ENCODE results near the gene MARK2. TPM values are rescaled to one million over a fixed set of nuclear protein-coding genes. Genes with fewer than 3 reads are reported as not detected.

Gene MARK2
- polyA plus RNA-seq, 1 donor (not counting 4 experiments of a cell fraction or from before 2014, with no cell fraction given): 20.8 TPM

DNA sequence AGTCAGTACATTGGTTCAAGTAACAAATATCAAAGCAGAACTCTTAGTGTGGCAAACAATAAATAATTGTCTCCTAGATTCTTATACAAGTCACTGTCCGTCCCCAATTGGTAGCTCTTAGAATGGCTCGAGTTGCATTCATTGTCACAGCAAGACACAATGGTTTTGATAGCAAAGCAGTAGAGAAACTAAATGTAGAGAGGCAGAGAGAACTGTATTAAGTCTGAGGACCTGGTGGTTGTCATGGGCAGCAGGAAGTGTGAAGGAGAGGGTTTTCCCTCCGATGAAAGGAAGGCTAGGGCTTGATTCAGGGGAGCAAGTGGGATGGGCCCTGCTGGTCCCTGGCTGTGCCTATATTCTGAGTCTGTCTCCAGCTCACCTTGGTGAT, 41.5 kb downstream of the MARK2 start:
- TF ChIP-seq, protein P1, sequence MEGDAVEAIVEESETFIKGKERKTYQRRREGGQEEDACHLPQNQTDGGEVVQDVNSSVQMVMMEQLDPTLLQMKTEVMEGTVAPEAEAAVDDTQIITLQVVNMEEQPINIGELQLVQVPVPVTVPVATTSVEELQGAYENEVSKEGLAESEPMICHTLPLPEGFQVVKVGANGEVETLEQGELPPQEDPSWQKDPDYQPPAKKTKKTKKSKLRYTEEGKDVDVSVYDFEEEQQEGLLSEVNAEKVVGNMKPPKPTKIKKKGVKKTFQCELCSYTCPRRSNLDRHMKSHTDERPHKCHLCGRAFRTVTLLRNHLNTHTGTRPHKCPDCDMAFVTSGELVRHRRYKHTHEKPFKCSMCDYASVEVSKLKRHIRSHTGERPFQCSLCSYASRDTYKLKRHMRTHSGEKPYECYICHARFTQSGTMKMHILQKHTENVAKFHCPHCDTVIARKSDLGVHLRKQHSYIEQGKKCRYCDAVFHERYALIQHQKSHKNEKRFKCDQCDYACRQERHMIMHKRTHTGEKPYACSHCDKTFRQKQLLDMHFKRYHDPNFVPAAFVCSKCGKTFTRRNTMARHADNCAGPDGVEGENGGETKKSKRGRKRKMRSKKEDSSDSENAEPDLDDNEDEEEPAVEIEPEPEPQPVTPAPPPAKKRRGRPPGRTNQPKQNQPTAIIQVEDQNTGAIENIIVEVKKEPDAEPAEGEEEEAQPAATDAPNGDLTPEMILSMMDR (optimal IDR thresholded peaks at IDR 0.05 in 1 of 3, IDR thresholded peaks at IDR 0.05 in 1 of 3, conservative IDR thresholded peaks at IDR 0.05 in 1 of 3; ENCODE audit: extremely low read depth in 1 of 3, insufficient read depth in 2 of 3, low read length in 3 of 3): no peak
- TF ChIP-seq EZH2 (IDR thresholded peaks at IDR 0.05; ENCODE audit: low read length): no peak
- DNase-seq (ENCODE audit: low read depth, low spot score) (no peak), FAIRE-seq (no peak)
- peaks cover 12% of the 10 kb centered on the region for H3K4me1 ChIP-seq (ENCODE audit: control insufficient read depth, extremely low read depth, insufficient read depth, low read length)
- H3K9me3 ChIP-seq (ENCODE audit: control insufficient read depth, low read depth, low read length): no peaks in the 10 kb centered on the region
- no peaks in the 10 kb centered on the region for H3K27me3 ChIP-seq (ENCODE audit: control insufficient read depth, extremely low read depth, insufficient read depth, low read length)
- H3K27ac ChIP-seq (ENCODE audit: control insufficient read depth, insufficient read depth, low read length): no peak overlapping the region
- H4K20me1 ChIP-seq (ENCODE audit: control insufficient read depth, extremely low read depth, insufficient read depth, low read length): peaks cover 9% of the 10 kb centered on the region
- peaks cover 68% of the 10 kb centered on the region for H3K79me2 ChIP-seq (ENCODE audit: control insufficient read depth, insufficient read depth, low read length)
- no peak overlapping the region for H3K9ac ChIP-seq (ENCODE audit: control insufficient read depth, extremely low read depth, insufficient read depth, low read length)
- H2AFZ ChIP-seq (ENCODE audit: control insufficient read depth, low read length): no peak overlapping the region
- peaks cover 5% of the 10 kb centered on the region for H3K9me1 ChIP-seq (ENCODE audit: control insufficient read depth, extremely low read depth, insufficient read depth, low read length)
- dilution Hi-C loops (cut with MboI; ENCODE audit: extremely low pct_ligation_motif_present, low sequenced_read_pairs): no loop called here
- peaks cover 7 to 10% of the 10 kb centered on the region in 2 experiments for H3K36me3 ChIP-seq (ENCODE audit: control insufficient read depth in 2 of 2, extremely low read depth in 1 of 2, insufficient read depth in 2 of 2, low read length in 2 of 2)
- H3K4me2 ChIP-seq (ENCODE audit: control insufficient read depth, extremely low read depth, insufficient read depth, low read depth, low read length): no peak overlapping the region
- H3K4me3 ChIP-seq (ENCODE audit: control insufficient read depth in 2 of 3, extremely low read depth in 1 of 3, insufficient read depth in 2 of 3, low read depth in 1 of 3, low read length in 3 of 3): no peak overlapping the region

DNA sequence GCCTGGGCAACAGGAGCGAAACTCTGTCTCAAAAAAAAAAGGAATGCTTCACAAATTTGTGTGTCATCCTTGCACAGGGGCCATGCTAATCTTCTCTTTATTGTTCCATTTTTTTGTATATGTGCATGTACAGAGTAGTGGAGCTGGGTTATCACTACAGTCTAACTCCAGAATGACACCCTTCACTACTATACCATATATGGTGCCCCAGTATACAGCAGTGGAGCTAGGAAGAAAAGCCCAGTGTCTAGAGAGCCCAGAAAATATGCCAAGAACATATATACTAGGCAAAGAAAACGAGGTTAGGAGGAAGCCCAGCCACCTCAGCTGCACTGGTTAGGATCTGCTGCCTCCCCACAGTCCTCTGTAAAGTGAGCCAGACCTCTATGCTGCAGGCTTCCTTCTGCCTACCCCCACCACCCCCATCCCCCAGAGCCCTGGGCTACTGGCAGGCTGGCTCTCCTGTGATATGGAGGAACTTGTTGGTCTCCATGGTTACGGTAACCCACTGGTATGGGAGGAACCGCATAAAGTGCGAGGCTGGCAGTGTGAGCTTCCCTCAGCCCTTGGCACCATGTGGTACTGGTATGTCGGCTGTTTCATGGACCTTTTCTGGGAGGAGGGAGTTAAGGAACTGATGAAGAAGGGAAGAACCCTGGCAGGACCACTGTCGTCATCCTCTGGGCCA, 43.8 kb downstream of the MARK2 start:
- Histone ChIP-seq H3K9me1 (ENCODE audit: control insufficient read depth, extremely low read depth, insufficient read depth, low read length) (peaks cover 5% of the 10 kb centered on the region), H3K27ac (ENCODE audit: control insufficient read depth, insufficient read depth, low read length) (no peak overlapping the region), H3K9ac (ENCODE audit: control insufficient read depth, extremely low read depth, insufficient read depth, low read length) (no peak overlapping the region), H3K36me3 (ENCODE audit: control insufficient read depth in 2 of 2, extremely low read depth in 1 of 2, insufficient read depth in 2 of 2, low read length in 2 of 2) (peaks cover 4 to 7% of the 10 kb centered on the region in 2 experiments), H2AFZ (ENCODE audit: control insufficient read depth, low read length) (no peak overlapping the region), H3K4me3 (ENCODE audit: control insufficient read depth in 2 of 3, extremely low read depth in 1 of 3, insufficient read depth in 2 of 3, low read depth in 1 of 3, low read length in 3 of 3) (no peak overlapping the region), H3K79me2 (ENCODE audit: control insufficient read depth, insufficient read depth, low read length) (peaks cover 59% of the 10 kb centered on the region), H3K4me2 (ENCODE audit: control insufficient read depth, extremely low read depth, insufficient read depth, low read depth, low read length) (no peak overlapping the region), H3K9me3 (ENCODE audit: control insufficient read depth, low read depth, low read length) (no peaks in the 10 kb centered on the region), H3K4me1 (ENCODE audit: control insufficient read depth, extremely low read depth, insufficient read depth, low read length) (peaks cover 16% of the 10 kb centered on the region), H4K20me1 (ENCODE audit: control insufficient read depth, extremely low read depth, insufficient read depth, low read length) (peaks cover 7% of the 10 kb centered on the region), H3K27me3 (ENCODE audit: control insufficient read depth, extremely low read depth, insufficient read depth, low read length) (no peaks in the 10 kb centered on the region)
- dilution Hi-C loops (cut with MboI; ENCODE audit: extremely low pct_ligation_motif_present, low sequenced_read_pairs): no loop called here
- FAIRE-seq: no peak
- TF ChIP-seq EZH2 (IDR thresholded peaks at IDR 0.05; ENCODE audit: low read length): no peak
- no peak for DNase-seq (ENCODE audit: low read depth, low spot score)

DNA sequence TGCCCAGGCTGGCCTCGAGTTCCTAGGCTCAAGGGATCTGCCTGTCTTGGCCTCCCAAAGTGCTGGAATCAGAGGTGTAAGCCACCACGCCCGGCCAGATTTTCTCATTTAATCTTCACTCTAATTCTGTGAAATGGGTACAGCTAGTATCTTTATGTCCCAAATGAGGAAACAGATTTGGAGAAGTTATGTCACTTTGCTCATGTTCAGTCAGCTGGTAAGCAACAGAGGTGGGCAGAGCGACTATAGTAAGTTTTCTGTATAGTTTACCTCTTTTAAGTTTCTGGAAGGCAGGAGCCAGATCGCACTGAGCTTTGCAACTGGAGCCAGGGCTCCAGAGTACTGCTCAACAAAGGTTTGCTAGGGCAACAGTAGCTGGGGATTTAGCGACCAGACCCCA, 44.9 kb downstream of the MARK2 start:
- Histone ChIP-seq H3K27ac (ENCODE audit: control insufficient read depth, insufficient read depth, low read length) (no peak overlapping the region), H4K20me1 (ENCODE audit: control insufficient read depth, extremely low read depth, insufficient read depth, low read length) (peaks cover 4% of the 10 kb centered on the region), H3K4me2 (ENCODE audit: control insufficient read depth, extremely low read depth, insufficient read depth, low read depth, low read length) (no peak overlapping the region), H3K36me3 (ENCODE audit: control insufficient read depth in 2 of 2, extremely low read depth in 1 of 2, insufficient read depth in 2 of 2, low read length in 2 of 2) (peaks cover 4 to 7% of the 10 kb centered on the region in 2 experiments), H2AFZ (ENCODE audit: control insufficient read depth, low read length) (no peak overlapping the region), H3K9me1 (ENCODE audit: control insufficient read depth, extremely low read depth, insufficient read depth, low read length) (peaks cover 3% of the 10 kb centered on the region), H3K4me1 (ENCODE audit: control insufficient read depth, extremely low read depth, insufficient read depth, low read length) (peaks cover 25% of the 10 kb centered on the region), H3K9ac (ENCODE audit: control insufficient read depth, extremely low read depth, insufficient read depth, low read length) (no peak overlapping the region), H3K4me3 (ENCODE audit: control insufficient read depth in 2 of 3, extremely low read depth in 1 of 3, insufficient read depth in 2 of 3, low read depth in 1 of 3, low read length in 3 of 3) (no peak overlapping the region), H3K79me2 (ENCODE audit: control insufficient read depth, insufficient read depth, low read length) (peaks cover 55% of the 10 kb centered on the region), H3K9me3 (ENCODE audit: control insufficient read depth, low read depth, low read length) (no peaks in the 10 kb centered on the region), H3K27me3 (ENCODE audit: control insufficient read depth, extremely low read depth, insufficient read depth, low read length) (no peaks in the 10 kb centered on the region)
- dilution Hi-C loops (cut with MboI; ENCODE audit: extremely low pct_ligation_motif_present, low sequenced_read_pairs): no loop called here
- TF ChIP-seq, protein P1 (optimal IDR thresholded peaks at IDR 0.05 in 1 of 3, IDR thresholded peaks at IDR 0.05 in 1 of 3, conservative IDR thresholded peaks at IDR 0.05 in 1 of 3; ENCODE audit: extremely low read depth in 1 of 3, insufficient read depth in 2 of 3, low read length in 3 of 3): no peak
- TF ChIP-seq EZH2 (IDR thresholded peaks at IDR 0.05; ENCODE audit: low read length): no peak
- no peak for FAIRE-seq
- DNase-seq (ENCODE audit: low read depth, low spot score): no peak

Data from keratinocyte (primary cell).